ENCODE results near the gene ITFG1. TPM values are rescaled to one million over a fixed set of nuclear protein-coding genes. Genes with fewer than 3 reads are reported as not detected.

ITFG1 gene
- total RNA-seq, 2 experiments from 2014 or later: 27.9 to 28.8 TPM

DNA sequence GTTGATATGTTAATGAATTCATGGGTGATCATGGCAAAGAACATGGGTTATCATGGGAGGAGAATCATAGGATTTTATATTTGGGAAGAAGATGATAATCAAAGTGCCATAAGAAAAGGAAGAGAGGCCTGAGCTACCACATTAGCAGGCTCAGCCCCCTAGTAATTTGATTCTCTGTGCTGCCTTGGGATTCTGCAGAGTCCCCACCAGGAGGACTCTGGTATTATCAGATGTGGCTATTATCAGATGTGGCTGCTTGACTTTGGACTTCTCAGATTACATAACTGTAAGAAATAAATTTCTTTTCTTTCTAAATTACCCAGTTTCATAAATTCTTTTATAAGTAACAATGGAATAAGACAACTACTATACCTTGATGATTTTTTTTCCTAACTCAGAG is 137.6 kb downstream of the ITFG1 start:
- H3K9me3 Mint-ChIP-seq: peaks cover 5% of the 10 kb centered on the region
- no peaks in the 10 kb centered on the region for H3K27me3 Mint-ChIP-seq
- ChIA-PET CTCF (no interaction called here), POLR2A (no interaction called here)
- no peak overlapping the region for H3K27ac Mint-ChIP-seq
- no peaks in the 10 kb centered on the region for H3K4me1 Mint-ChIP-seq
- DNase-seq: no peak
- no peaks in the 10 kb centered on the region for H3K36me3 Mint-ChIP-seq (ENCODE audit: low read depth)
- H3K4me3 Mint-ChIP-seq: no peak overlapping the region

DNA sequence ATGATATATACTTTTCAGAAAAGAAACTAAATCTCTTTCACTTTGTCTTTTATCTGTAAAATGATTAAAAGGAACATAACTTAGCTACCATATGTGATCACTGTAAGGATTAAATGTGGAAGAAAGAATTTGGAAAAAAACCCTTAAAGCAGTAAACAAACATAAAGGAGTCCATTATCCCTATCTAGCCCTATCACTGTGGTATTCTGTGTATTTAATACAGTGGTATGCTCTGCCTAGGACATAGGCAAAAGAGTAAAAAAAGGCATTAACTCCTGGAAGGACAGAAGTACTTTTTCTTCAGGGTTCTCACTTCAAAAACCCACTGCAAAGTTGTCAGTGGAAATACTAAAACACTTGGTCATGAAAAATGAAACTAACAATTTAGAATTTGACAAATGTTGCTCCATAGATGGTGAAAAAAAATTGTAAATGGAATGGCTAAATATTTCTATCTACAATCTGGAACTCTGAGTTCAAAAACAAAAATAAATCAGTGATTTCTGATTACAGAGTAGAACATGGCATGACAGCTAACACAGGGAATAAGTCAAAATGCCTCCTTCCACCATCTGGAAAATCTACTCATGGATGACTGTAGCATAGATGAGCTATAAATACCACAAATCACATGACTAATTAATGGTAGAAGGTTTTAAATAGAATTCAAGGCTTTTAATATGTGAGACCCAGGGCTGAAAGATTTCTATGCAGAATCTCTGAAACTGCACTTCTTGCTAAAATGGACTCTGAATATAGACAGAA is 140.1 kb downstream of the ITFG1 start:
- Mint-ChIP-seq H3K27me3 (no peaks in the 10 kb centered on the region), H3K36me3 (ENCODE audit: low read depth) (no peaks in the 10 kb centered on the region), H3K27ac (no peak overlapping the region), H3K4me3 (no peak overlapping the region), H3K9me3 (peaks cover 2% of the 10 kb centered on the region), H3K4me1 (no peaks in the 10 kb centered on the region)
- ChIA-PET CTCF (no interaction called here), POLR2A (no interaction called here)
- DNase-seq: no peak

DNA sequence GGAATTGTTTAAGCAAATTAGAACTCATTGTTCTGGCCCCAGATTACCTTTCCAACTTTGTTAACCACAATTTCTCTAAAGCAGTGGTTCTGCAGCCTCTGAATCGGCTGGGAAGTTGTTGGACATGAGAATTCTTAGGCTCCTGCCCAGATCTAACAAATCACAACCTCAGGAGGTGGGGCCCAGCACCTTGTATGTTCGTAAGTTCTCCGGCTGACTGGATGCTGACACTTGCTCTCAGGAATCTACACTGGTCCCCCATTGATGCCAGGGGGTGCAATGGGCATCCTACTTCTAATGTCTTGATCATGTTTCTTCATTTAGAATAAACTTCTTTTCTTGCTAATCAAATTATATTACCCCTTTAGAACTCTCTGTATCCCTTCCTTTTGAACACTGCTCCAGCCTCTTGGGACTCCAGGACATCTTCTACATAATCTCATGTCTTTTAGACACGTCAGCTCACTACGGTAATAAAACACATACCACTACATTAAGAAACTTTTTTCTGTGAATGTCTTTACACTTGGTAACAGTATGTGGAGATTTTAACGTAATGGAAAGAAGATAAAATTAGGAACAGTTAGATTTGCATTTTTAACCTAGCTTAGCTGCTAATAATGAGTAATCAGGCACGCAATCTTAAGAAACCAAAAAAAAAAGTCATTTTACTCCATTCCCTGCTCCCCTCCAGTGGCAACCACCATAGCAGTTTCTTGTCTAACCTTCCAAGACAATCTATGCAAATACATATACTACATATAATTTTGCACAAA is 143.2 kb downstream of the ITFG1 start:
- H3K4me3 Mint-ChIP-seq: no peak overlapping the region
- CTCF ChIA-PET: no interaction called here

DNA sequence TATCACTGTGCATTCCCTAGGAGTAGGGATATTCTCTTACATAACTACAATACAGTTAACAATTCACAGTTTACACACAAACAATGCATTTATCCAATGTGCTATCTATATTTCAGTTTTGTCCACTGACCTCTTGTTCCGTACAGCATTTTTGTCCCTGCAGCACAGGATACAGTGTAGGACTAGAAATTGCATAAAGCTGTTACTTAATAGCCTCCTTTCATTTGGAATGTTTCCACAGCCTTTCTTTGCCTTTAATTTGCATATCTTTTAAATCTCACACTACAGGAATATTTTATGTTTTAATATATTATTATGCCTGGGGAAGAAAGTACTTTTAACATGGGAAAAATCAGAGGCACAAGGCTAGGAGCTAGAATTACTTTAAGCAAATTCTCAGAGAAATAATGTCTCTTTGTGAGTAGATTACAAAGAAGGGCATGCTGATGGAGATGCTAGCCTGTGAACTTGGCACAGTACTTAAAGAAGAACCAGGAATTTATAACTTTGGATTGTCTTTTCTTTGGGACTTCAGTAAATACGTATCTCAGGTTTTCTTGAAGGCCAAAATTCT is 144.3 kb downstream of the ITFG1 start:
- Mint-ChIP-seq H3K36me3 (ENCODE audit: low read depth) (no peaks in the 10 kb centered on the region), H3K27me3 (no peaks in the 10 kb centered on the region), H3K9me3 (no peaks in the 10 kb centered on the region), H3K4me1 (no peaks in the 10 kb centered on the region), H3K4me3 (no peak overlapping the region), H3K27ac (no peak overlapping the region)
- no peak for DNase-seq
- CTCF ChIA-PET: no interaction called here
- POLR2A ChIA-PET: no interaction called here

More for the DNA sequence above, 143.2 kb downstream of the ITFG1 start:
- Mint-ChIP-seq H3K36me3 (ENCODE audit: low read depth) (no peaks in the 10 kb centered on the region), H3K4me1 (no peaks in the 10 kb centered on the region), H3K27me3 (no peaks in the 10 kb centered on the region), H3K27ac (no peak overlapping the region), H3K9me3 (no peaks in the 10 kb centered on the region)
- no peak for DNase-seq
- POLR2A ChIA-PET: no interaction called here

DNA sequence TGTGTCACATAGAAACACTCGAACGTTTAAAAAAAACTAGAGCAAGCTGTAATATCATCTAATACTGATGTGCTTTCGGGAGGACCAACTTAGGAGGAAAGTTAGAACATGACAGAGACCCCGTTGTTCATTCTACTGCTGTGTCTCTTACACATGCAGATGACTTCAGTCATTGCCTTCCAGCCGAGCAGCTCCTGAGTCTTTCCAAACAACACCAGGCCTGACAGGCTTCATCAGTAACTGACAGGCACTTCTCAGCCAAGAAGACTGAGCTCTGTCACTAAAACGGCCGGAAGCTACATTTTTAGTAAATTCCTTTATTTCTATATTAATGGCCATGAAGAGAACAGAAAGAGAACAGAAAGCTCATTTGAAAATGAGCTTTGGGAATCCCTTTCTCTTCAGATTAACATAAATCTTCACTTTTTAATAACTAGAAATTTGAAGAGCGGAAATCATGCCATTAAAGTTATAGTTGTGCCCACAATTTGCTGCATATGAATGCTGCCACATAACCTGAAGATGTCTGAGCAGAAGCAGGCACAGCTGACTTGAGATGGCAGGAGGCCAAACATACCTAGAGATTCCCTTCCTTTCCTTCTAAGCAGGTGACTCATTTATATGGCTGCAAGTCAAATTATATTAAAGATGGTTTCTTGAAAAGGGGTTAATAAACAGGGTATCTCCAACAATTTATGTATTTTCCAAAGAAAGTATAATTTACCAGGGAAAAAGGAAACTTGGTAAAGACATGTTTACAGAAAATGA is 148.9 kb downstream of the ITFG1 start:
- Mint-ChIP-seq H3K36me3 (ENCODE audit: low read depth) (peaks cover 7% of the 10 kb centered on the region), H3K4me3 (no peak overlapping the region), H3K9me3 (no peaks in the 10 kb centered on the region), H3K27ac (no peak overlapping the region), H3K4me1 (no peaks in the 10 kb centered on the region), H3K27me3 (no peaks in the 10 kb centered on the region)
- DNase-seq: no peak
- POLR2A ChIA-PET: no interaction called here
- CTCF ChIA-PET: no interaction called here

DNA sequence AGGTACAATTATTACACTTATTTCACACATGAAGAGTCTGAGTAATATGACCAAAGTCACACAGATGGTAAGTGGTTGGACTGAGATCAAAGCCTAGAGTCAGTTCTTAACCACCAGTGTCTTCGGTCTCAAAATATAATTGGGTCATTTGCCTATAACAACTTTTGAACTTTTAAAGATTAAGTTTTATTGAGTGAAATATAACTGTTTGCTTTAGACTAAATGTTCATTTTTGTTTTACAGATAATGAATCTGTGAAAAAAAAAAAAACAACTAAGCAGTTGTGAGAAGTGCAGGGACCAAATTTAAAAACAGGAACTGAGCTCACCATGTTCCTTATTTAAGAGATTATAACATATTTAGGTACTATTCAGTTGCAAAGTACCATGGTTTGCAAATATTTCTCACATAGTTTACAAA is 150.1 kb downstream of the ITFG1 start:
- Mint-ChIP-seq H3K4me1 (no peaks in the 10 kb centered on the region), H3K4me3 (no peak overlapping the region), H3K27me3 (no peaks in the 10 kb centered on the region), H3K9me3 (no peaks in the 10 kb centered on the region), H3K36me3 (ENCODE audit: low read depth) (peaks cover 7% of the 10 kb centered on the region), H3K27ac (no peak overlapping the region)
- CTCF ChIA-PET: no interaction called here
- no peak for DNase-seq
- POLR2A ChIA-PET: no interaction called here

DNA sequence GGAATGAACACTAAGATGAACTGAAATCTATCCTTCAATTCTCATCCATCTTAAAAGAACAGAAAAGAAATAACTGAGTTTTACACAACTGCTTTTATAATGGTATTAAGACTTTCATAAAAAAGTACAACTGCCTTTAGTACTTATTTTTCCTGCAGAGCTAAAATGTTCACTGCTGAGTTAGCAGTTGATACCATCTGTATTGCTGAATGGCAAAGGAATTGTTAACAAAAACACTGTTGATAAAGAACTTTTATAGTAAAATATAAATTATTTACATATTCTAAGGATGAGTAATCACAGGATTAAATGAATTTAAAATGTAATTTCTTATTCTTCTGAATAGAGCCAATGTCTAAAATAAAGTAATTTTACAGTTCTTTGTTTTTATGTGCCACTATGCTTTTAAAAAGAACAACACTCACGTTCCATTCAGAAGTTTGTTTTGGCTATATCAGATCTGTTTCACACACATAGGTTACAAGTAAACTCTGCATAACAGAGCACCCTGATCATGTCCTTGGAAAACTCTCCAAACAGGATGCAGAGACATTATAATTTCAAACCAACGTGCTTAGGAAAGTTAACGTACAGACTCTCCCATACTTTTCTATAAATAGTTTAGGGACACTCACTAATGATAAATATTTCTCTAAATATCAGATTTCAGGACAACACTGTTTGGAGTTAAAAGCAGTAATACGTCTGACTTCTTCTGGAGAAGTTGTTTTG is 151.1 kb downstream of the ITFG1 start:
- Mint-ChIP-seq H3K36me3 (ENCODE audit: low read depth) (peaks cover 9% of the 10 kb centered on the region), H3K4me3 (no peak overlapping the region), H3K27ac (no peak overlapping the region), H3K9me3 (no peaks in the 10 kb centered on the region), H3K4me1 (no peaks in the 10 kb centered on the region), H3K27me3 (no peaks in the 10 kb centered on the region)
- CTCF ChIA-PET: no interaction called here
- POLR2A ChIA-PET: no interaction called here
- DNase-seq: no peak

DNA sequence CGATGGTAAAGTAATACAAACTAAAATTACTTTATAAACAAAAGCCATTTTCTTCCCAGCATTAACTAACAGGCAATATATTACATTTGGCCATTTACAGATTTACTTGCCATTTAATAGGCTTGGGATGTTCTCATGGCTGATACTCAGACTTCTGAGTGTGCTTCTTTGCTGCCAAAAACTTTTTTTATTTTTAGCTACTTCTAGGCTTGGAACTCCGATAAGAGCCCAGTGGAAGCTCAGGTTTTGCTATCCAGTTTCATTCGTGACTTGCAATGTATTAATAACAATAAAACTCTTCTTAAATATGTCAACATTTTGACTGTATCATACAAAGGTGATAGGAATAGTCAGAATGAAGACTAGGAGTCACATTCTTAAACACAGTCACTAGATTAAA is 152.3 kb downstream of the ITFG1 start:
- DNase-seq: no peak
- Mint-ChIP-seq H3K4me3 (no peak overlapping the region), H3K9me3 (no peaks in the 10 kb centered on the region), H3K27me3 (no peaks in the 10 kb centered on the region), H3K36me3 (ENCODE audit: low read depth) (peaks cover 9% of the 10 kb centered on the region), H3K4me1 (no peaks in the 10 kb centered on the region), H3K27ac (no peak overlapping the region)
- POLR2A ChIA-PET: no interaction called here
- CTCF ChIA-PET: interaction anchor here (0.6 kb wide), 1 partner anchor 859 kb away, joined by 3 read pairs; no protein-coding TSS in a partner anchor

DNA sequence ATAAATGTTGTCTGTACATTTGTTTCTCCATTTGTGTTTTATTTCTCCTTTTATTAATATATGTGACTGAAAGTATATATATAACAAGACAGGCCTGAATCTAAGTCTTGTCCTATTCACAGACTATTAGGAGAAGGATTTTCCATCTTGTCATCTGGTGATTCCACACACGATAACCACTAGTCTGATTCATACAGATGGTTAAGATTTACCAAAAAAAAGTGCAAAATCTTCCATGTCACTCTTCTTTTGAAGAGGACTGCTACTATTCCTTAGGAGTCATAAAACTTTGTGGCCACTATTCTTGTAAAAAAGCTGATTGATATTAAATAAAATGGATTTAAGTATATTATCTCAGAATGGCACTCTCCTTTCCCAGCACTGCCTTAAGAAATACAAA is 156.3 kb downstream of the ITFG1 start:
- no peaks in the 10 kb centered on the region for H3K4me1 Mint-ChIP-seq
- ChIA-PET CTCF (no interaction called here), POLR2A (no interaction called here)
- peaks cover 6% of the 10 kb centered on the region for H3K36me3 Mint-ChIP-seq (ENCODE audit: low read depth)
- DNase-seq: no peak
- H3K4me3 Mint-ChIP-seq: no peak overlapping the region
- no peaks in the 10 kb centered on the region for H3K9me3 Mint-ChIP-seq
- H3K27ac Mint-ChIP-seq: no peak overlapping the region
- H3K27me3 Mint-ChIP-seq: no peaks in the 10 kb centered on the region

DNA sequence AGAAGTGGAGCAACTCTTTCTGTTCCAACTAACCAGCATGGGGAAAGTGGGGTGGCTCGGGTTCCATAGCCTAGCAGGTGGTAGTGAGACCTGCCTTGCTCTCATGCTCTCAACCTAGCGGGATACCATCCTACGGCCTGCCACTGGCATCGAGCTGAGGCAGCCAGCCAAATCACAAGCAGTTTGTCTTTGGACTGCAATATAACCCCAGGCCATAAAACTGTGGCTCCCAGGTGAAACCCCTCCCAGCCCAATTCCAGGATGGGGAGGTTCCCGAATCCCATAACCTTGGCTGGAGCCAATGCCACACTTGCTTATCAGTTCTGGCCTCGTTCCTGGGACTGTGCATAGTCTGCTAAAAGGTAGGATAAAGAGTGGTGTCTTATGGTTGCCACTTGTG is 161.3 kb downstream of the ITFG1 start:
- H3K4me3 Mint-ChIP-seq: no peak overlapping the region
- no peaks in the 10 kb centered on the region for H3K4me1 Mint-ChIP-seq
- POLR2A ChIA-PET: no interaction called here
- CTCF ChIA-PET: no interaction called here
- peaks cover 5% of the 10 kb centered on the region for H3K9me3 Mint-ChIP-seq
- H3K27ac Mint-ChIP-seq: no peak overlapping the region
- no peaks in the 10 kb centered on the region for H3K27me3 Mint-ChIP-seq
- peaks cover 12% of the 10 kb centered on the region for H3K36me3 Mint-ChIP-seq (ENCODE audit: low read depth)
- no peak for DNase-seq

DNA sequence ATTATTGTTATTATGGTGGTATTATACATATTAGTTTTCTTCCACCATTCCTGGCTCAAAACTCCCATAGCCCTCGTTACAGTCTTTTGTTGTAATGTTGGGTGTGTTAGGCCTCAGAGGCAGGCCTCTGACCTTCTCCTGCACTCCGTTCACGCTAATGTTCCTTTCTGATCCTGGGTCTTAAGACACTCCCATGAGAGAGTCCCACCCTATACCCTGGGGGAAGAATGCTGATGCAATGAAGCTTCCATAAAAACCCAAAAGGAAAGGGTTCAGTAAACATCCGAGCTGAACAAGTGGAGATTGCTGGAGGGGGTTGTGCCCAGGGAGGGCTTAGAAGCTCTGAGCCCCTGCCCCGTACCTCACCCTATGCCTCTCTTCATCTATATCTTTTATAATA is 175.9 kb downstream of the ITFG1 start:
- ChIA-PET POLR2A (no interaction called here), CTCF (no interaction called here)
- H3K9me3 Mint-ChIP-seq: no peaks in the 10 kb centered on the region

DNA sequence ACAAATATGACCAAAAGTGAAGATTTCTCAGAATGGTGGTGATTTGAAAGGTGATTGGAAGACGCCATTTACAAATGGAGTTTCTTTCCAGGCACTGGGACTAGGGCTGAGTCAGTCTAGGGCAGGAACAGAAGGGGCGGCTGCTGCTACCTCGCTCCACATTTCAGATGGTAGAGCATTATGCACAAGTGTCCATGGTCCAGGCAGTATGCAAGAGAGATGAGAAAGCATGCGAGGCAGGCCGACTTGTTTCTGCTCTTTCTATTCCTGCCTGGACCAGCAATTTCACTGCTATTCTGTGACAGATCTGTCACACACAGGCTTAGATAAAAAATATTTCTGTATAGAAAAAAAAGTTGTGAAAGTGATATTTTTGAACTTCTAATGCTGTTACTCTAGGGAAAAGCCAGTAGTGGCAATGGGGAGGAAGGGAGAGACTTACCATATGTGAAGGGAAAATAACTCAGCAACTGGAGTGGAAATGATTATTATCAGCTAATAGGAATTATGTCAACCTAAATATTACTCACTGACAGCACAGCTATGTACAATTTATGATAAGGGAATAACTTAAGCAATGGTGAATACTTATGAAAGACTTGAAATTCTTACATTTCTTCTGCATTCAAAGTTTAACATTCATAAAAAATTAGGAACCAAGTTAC is 182.4 kb downstream of the ITFG1 start:
- no peak overlapping the region for H3K4me3 Mint-ChIP-seq
- CTCF ChIA-PET: no interaction called here
- POLR2A ChIA-PET: no interaction called here
- H3K36me3 Mint-ChIP-seq (ENCODE audit: low read depth): no peaks in the 10 kb centered on the region
- no peaks in the 10 kb centered on the region for H3K9me3 Mint-ChIP-seq
- no peaks in the 10 kb centered on the region for H3K4me1 Mint-ChIP-seq
- no peak overlapping the region for H3K27ac Mint-ChIP-seq
- no peaks in the 10 kb centered on the region for H3K27me3 Mint-ChIP-seq
- no peak for DNase-seq

More for the DNA sequence above, 175.9 kb downstream of the ITFG1 start:
- DNase-seq: no peak
- H3K27ac Mint-ChIP-seq: no peak overlapping the region
- peaks cover 2% of the 10 kb centered on the region for H3K36me3 Mint-ChIP-seq (ENCODE audit: low read depth)
- no peaks in the 10 kb centered on the region for H3K27me3 Mint-ChIP-seq
- no peaks in the 10 kb centered on the region for H3K4me1 Mint-ChIP-seq
- no peak overlapping the region for H3K4me3 Mint-ChIP-seq
